ENCODE data around the gene PGS1.
"Not testable (repeated sequence)": the region's sequence is repeated elsewhere in the genome, so short reads cannot be mapped to it uniquely, and the experiment has no call there.

The PGS1 gene

GRCh38 chr17:78450696-78451345, 72.4 kb downstream of the PGS1 start:
- DNase-seq (ENCODE audit: low read depth) = no peak

- DNase-seq (ENCODE audit: low read depth) = no peak
Observed at GRCh38 chr17:78451753-78452152, 73.3 kb downstream of the PGS1 start.

- no peak for DNase-seq (ENCODE audit: low read depth)
Observed at GRCh38 chr17:78454346-78454745, 75.9 kb downstream of the PGS1 start.

- DNase-seq (ENCODE audit: low read depth) = no peak
Observed at GRCh38 chr17:78458091-78458490, 79.6 kb downstream of the PGS1 start.

- no peak for DNase-seq (ENCODE audit: low read depth)
Observed at GRCh38 chr17:78458736-78459335, 80.4 kb downstream of the PGS1 start.

GRCh38 chr17:78459696-78460095, 81.2 kb downstream of the PGS1 start:
- DNase-seq (ENCODE audit: low read depth) = no peak

- no peak for DNase-seq (ENCODE audit: low read depth)
Observed at GRCh38 chr17:78460176-78460675, 81.8 kb downstream of the PGS1 start.

- DNase-seq (ENCODE audit: low read depth) = no peak
Observed at GRCh38 chr17:78460951-78461798, 82.7 kb downstream of the PGS1 start.

- no peak for DNase-seq (ENCODE audit: low read depth)
Observed at GRCh38 chr17:78461799-78462053, 83.3 kb downstream of the PGS1 start.

GRCh38 chr17:78462148-78462547, 83.7 kb downstream of the PGS1 start:
- DNase-seq (ENCODE audit: low read depth) = no peak

GRCh38 chr17:78466109-78466785, 87.8 kb downstream of the PGS1 start:
- not testable (repeated sequence) for DNase-seq (ENCODE audit: low read depth)

GRCh38 chr17:78466786-78467715, 88.6 kb downstream of the PGS1 start:
- DNase-seq (ENCODE audit: low read depth) = no peak

- DNase-seq (ENCODE audit: low read depth) = no peak
Observed at GRCh38 chr17:78468366-78468765, 89.9 kb downstream of the PGS1 start.

- DNase-seq (ENCODE audit: low read depth) = no peak
Observed at GRCh38 chr17:78469443-78469842, 91.0 kb downstream of the PGS1 start.

GRCh38 chr17:78471635-78472034, 93.2 kb downstream of the PGS1 start:
- DNase-seq (ENCODE audit: low read depth) = no peak

GRCh38 chr17:78472035-78472905, 93.8 kb downstream of the PGS1 start:
- DNase-seq (ENCODE audit: low read depth) = no peak

- no peak for DNase-seq (ENCODE audit: low read depth)
Observed at GRCh38 chr17:78473951-78474613, 95.6 kb downstream of the PGS1 start.

Data from T-helper 22 cell (primary cell).